ENCODE measurements around the gene TREM1.

DNA sequence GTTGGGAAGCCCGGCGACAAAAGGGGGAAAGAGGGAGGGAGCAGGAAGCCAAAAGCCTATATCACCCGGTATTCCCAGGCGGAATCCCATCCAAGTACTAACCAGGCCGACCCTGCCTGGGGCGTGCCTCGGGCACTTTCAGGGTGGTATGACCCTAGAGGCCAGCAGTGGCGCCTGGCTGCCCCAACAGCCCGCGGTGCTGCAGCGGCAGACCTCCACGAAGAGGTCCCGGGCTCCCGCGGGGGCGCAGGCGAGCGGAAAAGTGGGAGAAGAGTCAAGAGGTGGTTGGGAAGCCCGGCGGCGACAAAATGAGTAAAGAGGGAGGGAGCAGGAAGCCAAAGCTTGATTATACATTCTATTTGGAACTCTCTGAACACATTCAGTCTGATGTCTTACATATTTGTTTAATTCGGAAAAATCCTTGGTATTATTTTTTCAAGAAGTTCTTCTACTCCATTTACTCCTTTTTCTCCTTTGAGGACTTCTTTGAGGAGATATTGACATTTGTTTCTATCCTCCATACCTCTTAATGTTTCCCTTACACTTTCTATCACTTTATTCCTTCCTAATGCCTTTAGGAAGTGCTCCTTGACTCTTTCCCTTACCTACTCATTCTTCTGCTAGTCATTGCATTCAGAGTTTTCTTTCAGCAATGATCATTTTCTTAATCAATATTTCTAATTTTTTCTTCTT is 46.9 kb downstream of the TREM1 start:
- no peak for TF ChIP-seq POLR2A (IDR thresholded peaks at IDR 0.05)
- TF ChIP-seq, protein P1, sequence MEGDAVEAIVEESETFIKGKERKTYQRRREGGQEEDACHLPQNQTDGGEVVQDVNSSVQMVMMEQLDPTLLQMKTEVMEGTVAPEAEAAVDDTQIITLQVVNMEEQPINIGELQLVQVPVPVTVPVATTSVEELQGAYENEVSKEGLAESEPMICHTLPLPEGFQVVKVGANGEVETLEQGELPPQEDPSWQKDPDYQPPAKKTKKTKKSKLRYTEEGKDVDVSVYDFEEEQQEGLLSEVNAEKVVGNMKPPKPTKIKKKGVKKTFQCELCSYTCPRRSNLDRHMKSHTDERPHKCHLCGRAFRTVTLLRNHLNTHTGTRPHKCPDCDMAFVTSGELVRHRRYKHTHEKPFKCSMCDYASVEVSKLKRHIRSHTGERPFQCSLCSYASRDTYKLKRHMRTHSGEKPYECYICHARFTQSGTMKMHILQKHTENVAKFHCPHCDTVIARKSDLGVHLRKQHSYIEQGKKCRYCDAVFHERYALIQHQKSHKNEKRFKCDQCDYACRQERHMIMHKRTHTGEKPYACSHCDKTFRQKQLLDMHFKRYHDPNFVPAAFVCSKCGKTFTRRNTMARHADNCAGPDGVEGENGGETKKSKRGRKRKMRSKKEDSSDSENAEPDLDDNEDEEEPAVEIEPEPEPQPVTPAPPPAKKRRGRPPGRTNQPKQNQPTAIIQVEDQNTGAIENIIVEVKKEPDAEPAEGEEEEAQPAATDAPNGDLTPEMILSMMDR (IDR thresholded peaks at IDR 0.05) = no peak
